GF-D8 (cell line): ENCODE measurements around the gene MT2A.

Experiments used
- DNase-seq: peaks from one replicate; lab custom pipeline; 2025; lab: John Stamatoyannopoulos, UW

MT2A gene

DNA sequence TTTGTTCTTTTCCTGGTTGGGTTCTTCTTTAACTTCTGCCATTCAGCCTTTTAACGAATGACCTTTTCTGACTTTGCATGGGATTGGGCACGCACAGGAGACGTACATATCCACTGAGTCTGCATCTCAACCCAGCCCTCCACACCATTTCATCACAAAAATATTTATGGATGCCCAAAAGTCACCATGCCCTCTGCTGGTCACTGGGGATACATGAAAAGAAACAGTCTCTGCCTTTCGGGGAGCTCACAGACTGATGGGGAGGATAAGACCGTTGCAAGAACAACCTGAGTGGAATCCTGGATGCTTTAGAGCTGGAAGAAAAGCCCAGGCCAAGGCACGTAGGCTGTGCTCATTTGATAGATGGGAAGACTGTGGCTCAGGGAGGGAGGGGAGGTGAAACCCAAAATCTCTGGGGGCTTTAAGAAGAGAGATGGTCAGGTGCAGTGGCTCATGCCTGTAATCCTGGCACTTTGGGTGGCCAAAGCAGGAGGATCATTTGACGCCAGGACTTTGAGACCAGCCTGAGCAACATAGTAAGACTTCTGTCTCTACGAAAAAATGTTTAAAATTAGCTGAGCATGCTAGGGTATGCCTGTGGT lies 7.9 kb upstream of the MT2A start:
- DNase-seq: no peak

DNA sequence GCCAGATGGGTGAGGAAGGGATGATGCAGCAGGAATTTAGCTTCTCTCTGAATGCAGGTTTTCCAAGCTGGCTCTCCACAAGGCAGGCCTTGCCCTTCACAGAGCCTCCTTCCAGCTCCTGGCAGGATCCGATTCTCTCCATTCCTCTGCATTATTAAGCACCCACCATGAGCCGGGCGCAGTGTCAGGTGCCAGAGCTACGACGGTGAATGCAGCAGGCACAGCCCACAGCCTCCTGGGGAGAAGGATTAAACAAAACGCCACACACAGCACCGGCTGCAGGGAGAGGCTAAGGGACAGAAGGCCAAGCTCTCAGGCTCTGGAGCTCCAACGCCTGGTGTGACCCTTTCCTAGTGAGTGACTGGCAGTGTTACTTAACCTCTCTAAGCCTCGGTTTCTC lies 7.1 kb upstream of the MT2A start:
- no peak for DNase-seq

DNA sequence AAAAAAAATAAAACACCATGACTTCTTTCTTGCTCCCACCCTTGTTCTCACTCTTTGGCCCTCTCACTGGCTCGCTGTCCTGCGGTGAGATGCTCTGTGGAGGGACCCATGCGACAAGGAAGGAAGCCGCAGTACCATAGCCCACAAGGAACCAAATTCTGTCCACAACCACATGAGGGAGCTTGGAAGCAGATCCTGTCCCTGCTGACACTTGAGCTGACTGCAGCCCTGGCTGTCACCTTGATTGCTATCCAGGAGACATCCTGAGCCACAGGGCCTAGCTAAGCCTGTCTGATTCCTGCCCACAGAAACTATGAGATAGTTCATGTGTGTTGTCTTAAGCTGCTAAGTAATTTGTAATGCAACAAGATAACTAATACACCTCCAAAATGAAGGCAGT lies 4.8 kb upstream of the MT2A start:
- peak; percentile 17 for DNase-seq

DNA sequence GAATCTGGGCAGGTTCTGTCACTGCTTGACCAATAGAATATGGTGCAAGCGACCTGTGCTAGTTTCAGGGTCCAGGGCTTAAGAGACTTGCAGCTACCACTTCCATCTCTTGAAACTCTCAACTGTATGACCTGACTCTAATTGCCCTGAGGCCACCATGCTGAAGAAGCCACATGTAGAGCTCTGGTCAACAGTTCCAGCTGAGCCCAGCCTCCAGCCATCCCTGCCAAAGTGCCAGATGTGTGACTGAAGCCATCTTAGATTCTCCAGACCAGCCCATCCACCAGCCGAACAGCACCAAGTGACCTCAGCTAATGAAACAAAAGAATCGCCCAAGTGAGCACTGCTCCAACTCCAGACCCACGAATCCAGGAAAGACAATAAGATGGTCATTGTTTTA lies 3.4 kb upstream of the MT2A start:
- DNase-seq: no peak

DNA sequence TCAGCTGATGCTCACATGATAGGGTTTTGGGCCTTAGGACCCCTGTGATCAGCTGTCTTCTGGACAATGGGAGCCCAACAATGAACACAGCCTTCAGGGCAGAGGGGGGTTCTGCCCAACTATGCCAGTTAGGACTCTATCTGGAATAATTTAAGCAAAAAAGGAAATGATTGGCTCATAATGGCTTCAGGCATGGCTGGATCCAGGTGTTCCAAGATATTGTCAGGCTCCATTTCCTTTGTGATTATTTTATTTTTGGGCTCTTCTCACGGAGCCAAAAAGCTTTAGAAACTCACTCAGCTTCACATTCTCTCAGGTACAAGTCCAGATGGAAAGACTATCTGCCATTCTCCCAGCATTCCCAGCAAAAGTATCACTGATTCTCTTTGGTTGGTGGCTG lies 2.9 kb upstream of the MT2A start:
- no peak for DNase-seq

DNA sequence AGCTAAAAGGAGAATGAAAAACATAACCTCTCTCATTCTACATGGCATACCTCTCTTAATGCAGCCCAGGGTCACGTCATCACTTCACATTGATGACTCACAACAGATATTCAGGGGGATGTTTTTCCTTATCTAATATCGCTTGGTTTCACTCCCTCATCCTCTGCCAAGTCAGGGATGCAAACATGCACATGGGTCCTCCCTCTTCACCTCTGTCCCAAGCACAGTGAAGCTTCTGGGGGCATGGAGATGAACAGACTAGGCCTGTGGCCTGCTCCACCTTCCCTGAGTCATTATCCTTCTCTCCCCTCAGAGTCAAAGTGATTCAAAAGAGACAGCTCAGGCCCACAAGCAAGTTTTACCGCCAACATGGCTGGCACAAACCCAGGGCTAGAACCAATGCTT lies 2.3 kb upstream of the MT2A start:
- DNase-seq: no peak

DNA sequence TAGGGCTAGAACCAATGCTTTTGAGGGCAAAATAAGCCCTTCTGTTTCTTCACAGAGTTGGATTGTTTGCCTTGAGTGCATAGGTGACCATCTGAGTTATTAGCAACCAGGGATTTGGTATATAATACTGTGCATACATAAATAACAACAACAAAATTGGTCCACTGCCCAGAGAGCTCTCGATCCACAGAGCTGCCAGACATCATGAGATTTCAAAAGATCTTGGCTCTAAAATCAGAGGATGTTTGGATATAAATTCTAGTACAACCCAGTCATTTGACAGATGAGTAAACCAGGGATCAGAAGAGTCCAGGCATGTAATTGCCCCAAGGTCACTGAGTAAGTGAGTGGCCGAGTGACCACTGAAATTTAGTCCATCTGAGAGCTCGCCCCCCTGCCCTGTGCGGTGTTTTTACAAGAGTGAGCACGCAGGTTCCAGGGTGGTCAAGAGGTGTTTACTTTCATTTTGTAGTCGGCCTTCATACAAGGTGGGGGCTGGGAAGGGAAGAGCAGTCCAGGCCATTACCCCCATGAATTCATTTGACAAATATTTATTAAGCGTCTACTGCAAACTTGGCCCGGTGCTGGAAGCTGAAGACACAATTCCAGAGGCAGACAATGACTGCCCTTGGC lies 1.8 kb upstream of the MT2A start:
- no peak for DNase-seq

DNA sequence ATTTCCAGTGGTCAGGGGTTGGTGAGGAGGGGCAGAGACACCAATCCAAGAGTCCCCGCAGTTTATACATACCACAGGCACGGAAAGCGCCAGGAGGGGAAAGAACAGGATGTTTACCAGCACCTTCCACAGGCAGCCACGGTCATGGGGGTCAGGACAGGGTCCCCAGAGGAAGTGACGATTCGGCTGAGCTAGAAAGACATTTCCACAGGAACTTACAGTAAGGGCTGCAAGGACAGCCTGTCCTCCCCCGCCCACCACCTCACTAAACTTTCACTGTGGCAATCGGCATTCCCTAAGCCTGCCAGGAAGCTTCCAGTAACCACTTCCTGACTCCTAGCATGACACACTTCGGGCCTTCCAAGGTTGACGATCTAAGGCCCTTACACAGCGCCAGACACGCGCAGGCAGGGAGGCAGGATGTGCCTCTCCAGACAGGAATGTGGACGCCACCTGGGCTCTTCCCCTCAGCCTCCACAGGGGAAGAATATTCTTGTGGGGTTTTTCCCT lies 1.2 kb upstream of the MT2A start:
- DNase-seq: no peak

DNA sequence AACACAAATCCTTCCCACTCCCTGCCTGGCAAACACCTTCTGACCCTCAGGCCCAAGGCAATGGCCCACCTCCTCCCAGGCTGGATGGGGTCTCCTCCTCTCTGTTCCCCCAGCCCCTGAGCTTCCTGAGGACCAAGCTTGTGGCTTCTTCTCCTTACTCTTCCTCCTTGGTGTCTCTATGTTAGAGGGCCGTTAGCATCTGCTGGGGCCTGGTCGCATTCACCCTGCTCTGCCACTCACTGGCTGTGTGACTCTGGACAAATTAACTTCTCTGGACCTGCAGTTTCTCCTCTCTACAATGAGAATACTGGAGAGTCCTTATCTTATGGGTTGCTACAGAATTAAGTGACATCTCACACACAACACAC lies 725 bp upstream of the MT2A start:
- no peak for DNase-seq

DNA sequence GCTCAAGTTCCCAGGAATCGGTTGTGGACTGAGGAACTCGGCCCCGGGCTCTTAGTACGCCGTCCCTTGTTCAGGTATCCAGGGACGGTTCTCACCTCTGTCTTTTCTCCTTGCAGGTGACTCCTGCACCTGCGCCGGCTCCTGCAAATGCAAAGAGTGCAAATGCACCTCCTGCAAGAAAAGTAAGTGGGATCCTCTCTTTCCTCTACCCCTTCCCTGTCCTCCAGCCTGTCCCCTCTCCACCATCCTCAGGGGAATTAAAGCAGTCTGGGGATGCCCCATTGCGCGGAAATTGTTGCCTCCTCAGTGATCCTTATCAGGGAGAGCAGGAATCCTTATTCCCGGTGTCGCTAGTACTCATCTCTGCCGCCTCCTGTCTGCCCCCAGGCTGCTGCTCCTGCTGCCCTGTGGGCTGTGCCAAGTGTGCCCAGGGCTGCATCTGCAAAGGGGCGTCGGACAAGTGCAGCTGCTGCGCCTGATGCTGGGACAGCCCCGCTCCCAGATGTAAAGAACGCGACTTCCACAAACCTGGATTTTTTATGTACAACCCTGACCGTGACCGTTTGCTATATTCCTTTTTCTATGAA lies 585 bp downstream of the MT2A start:
- DNase-seq: no peak

DNA sequence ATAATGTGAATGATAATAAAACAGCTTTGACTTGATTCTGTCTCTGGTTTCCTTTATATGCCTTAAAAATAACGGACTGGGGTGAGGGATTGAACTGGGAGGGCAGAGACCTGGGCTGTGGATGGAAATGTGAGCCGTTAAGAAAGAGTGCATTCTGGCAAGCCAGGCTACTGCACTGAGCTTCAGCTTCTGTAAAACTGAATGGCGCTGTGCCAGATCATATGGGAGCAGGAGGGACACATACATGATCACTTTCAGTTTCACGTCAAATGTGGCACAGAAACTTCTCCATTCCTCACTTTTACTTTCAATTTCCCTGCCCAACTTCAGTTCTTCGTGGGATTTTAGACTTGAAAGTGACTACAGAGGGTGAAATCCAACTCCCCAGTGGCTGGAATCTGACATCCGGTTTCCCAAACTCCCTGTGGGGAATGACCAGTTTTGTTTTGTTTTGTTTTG lies 1.1 kb downstream of the MT2A start:
- DNase-seq: peak; percentile 52

DNA sequence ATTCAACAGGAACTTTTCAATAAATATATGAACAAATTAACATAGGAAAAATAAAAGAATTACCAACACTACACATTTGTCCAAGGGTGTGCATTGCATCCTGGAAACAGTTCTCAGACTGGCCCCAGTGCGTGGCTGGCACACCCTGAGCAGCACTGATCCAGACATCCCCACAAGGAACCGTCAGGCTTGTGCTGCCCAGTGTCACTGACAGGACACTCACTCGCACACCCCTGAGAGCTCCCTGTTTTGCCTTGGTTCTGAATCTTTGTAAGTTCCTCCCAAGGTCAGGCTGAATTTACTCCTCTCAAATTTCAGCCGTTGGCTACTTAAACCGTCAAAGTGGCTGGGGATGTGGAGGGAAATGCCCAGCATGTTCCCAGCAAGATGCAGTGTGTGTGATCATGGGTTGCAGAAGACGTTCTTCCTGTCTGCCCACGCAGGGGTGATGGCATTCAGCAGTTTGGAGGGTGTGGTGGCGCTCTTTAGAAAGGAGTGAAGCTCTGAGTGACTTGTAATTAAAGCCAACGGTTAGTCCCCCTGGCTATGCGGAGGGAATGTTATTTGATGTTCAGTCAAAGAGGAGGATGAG lies 1.7 kb downstream of the MT2A start:
- peak; percentile 12 for DNase-seq

DNA sequence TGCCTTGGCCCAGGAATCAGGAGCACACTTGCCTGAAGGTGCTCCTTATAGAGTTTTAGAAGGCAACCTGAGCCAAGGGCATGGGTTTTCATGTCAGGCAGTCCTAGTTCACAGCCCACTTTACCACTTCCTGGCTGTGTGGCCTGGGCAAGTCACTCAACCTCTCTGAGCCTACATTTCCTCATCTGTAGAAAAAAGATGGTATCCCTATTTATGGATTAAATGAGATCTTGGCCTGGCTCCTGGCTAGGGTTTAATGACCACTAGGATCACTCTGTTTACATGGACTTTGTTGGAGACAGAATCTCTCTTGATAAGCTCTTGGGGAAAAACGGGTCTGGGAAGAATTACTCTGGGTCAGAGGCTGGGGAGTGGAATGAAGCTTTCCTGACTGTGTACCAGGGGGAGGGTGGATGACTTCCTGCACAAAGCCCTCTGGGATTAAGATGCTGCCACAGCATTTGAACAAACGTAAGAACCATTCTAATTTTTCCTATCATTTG lies 2.3 kb downstream of the MT2A start:
- no peak for DNase-seq

DNA sequence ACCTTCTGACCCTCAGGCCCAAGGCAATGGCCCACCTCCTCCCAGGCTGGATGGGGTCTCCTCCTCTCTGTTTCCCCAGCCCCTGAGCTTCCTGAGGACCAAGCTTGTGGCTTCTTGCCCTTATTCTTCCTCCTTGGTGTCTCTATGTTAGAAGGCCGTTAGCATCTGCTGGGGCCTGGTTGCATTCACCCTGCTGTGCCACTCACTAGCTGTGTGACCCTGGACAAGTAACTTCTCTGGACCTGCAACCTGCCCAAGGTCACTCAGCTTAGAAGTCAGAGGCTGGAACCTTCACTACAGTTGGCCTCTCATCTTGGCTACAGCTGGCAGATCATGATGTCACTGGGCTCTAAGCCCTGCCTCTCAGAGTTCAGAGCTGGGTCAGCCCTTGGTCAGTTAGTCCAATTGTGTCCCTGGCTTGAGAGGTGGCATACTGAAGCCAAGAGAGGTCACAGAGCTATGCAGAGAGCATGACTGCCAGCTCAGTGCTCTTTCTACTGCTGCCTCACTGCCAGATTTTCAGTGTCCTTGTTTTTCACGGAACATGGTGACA lies 3.0 kb downstream of the MT2A start:
- DNase-seq: no peak

DNA sequence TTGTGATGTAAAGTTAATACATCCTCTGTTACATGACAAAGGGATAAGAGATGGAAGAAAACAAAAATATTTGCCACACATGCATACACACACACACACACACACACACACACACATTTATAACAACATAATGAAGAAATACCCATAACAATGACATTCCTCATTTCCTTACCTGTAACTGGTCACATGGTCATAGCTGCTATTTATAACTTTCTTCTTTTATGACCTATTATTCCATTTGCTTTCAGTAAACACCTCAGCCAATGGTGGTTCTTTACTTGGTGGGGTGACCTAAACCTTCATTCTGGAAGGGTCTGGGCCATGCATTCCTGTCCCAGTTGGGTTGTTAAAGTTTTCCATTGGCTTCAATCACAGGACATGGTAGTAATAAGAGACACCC lies 5.3 kb downstream of the MT2A start:
- DNase-seq: no peak

DNA sequence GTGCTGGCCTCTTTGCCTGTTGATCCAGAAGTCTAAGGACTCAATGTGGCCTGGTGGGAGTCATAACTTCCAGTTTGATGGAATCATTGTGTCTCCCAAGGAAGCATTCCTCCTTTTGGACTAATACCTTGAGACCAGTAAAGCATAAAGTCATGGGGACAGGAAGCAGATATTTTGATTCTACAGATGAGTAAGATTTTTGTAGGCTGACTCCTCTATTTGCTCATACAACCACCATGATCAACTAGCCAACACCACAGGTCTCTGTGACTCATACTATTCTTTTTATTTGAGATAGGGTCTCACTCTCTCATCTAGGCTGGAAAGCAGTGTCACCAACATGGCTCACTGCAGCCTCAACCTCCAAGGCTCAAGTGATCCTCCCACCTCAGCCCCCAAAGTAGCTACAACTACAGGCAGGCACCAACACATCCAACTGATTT lies 6.2 kb downstream of the MT2A start:
- DNase-seq: no peak

DNA sequence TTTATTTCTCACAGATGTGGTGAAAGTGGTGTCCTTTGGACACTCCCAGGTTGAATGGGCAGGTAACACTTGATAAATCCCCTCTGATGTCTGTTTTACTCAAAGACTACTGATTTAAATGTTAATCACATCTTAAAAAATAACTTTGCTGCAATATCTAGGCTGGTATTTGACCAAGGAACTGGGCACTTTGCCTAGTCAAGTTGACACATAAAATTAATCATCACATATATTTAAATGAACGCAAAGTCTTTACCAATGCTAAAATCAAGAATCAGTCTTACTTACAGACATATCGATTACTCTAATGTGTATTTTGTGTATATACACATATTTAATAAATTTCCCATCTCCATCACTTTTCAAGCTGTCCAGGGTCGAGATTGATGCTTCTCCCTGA lies 7.0 kb downstream of the MT2A start:
- DNase-seq: no peak

DNA sequence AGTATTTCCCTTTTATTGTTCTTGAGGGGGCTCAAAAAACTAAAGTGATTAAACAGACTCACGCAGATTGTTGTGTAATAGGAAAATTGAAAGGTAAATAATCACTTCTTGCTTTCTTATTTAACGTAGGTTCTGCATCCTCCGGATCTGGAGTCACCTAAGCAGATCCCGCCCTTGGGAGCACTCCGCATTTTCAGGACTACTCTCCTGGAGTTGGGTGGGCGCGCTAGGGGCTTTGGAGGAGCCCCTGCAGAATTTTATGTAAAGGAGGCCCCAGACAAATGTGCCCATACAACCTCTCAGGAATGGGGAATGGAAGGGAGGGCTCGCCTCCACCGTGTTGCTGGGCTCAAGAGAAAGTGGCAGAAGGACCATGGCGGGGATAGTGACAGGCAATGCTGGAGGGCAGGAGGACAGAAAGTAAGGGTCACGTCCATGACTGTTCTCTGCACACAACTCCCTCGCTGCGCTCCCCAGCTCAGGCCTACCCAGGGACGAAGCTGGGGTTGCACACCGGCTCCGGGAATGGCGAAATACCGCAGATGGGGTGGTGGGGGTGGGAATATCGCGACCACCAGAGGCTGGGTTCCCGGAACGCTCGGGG lies 8.3 kb downstream of the MT2A start:
- no peak for DNase-seq

DNA sequence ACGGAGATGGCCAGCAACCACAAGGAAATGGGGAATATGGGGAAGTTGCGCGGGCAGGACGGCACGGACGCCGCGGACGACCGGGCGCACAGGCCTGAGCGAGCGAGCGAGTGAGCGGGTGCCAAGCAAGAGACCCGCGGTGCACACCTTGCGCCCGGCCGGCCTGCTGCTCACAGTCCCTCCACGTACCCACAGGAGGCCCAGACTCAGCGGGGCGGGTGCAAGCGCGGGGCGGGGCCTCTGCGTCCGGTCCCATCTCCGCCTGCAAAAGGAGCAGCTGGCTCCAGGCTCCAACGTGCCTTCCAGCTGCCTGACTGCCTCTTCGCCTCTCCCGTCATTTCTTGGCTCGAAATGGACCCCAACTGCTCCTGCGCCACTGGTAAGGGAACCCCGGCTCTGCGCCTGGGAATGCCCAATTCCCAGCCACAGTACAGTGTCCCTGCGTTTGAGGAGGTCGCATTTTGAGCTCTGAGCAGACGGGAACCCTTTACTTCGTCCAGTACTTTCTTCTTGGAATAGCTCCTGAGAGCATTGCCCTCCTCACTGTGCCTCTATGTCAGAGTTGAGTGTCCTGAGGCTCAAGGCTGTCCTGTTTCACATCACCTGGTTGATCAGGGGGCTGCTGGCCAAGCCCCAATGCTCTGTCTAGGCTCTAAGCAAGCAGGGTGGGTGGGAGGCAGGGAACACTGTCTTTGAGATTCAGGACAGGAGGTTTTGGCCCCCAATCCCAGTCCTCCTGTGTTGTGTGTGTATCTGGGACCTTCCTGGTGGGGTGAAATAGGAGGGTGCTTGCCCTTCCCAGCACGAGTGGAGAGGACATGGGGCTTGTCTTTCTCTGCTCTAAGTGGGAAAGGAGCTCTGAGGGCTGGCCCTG lies 9.1 kb downstream of the MT2A start:
- DNase-seq: no peak

DNA sequence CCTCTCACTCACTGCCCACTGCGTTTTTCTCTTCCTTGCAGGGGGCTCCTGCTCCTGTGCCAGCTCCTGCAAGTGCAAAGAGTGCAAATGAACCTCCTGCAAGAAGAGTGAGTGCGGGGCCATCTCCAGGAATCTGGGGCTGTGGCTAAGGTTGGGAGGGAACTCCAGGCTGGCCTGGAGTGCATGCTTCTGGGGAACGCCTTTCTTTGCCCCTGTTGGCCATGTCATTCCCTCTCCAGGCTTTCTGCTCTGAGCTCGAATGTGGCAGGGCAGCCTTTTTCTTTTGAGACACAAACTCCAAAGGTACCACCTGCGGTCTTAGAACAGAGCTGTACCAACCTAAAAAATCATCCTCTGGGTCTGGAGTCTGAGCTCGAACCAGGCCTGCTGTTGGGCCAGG lies 9.8 kb downstream of the MT2A start:
- DNase-seq: no peak

DNA sequence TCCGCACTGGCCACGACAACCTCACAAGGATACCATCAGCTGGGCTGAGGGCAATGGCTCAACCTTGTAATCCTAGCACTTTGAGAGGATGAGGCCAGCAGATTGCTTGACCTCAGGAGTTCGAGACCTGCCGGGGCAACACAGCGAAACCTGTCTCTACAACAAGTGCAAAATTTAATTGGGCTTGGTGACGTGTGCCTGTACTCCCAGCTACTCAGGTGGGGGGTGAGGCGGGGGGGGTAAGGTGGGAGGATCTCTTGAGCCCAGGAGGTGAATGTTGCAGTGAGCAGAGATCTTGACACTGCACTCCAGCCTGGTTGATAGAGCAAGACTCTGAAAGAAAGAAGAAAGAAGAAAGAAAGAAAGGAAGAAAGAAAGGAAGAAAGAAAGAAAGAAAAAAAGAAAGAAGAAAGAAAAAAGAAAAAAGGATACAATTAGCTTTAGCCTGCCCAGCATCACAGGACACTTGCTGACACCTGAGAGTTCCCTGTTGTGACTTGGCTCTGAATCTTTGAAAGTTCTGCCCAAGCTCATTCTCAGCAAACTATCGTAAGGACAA lies 12.0 kb downstream of the MT2A start:
- DNase-seq: no peak
